Stimulated activated naive CD4-positive, alpha-beta T cell treated with Interleukin-2 at 50 U/mL for 16 hours (primary cell): ENCODE data around the gene IL26.

Source experiments
- DNase-seq: peaks from one replicate; lab custom pipeline; 2025; lab: John Stamatoyannopoulos, UW

The IL26 gene, protein sequence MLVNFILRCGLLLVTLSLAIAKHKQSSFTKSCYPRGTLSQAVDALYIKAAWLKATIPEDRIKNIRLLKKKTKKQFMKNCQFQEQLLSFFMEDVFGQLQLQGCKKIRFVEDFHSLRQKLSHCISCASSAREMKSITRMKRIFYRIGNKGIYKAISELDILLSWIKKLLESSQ

DNA sequence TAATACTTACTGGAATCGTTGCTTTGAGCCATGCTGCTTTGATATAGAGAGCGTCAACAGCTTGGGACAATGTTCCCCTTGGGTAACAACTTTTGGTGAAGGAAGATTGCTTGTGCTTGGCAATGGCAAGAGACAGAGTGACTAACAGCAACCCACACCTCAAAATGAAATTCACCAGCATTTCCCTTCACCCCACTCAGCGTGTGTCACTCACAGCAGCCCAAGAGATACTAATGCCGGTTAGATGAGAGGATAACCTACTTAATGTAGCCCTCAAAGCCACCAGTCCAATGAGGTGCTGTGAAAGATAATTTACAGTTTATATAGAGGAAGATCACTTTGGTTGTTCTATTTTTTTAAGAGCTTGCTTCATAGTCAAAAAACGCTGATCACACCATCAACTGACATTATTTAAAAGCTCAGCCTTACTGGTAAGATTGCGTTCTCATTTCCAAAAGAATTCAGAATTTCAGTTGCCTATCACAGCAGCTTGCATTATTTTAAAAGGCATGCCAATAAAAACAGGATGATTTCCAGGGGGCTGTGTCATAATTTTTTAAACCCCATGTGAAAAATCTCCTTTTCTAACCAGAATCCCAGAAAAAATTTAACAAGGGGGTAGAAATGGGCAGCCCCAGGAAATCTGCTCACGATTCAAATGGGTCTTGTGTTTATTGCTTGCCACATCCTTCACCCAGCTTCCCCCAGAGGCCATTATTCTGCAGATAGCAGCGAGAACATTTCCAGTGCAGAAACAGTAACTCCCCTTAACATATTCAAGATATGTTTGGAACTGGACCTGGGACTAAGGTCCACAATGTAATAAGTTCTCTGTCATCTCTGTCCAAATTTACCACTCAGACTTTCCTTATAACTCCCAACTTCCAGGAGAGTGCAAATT lies at the start of gene IL26:
Gene IL26 (minus strand): TSS at position 235 of the 901 bp plus-strand sequence. CDS start 54 bp downstream, at position 181.
- peak; percentile 34 for DNase-seq

DNA sequence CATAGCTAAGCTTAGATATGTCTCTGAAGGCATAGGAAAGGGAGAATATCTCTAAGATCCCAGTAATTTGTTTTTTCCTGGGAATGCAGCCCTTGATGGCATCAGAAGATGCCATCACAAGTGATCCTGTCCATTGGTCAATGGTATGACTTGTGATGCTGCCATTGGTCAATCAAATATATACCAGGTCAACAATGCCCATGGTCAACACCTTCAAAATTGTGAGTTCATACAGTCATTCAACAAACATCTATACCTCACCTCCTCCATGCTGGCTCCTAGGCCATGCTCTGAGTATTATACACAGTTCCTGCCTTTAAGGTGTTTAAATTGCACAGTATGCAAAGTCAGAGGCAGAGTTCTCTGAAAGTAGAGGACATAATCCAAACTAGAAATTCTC lies 47.1 kb upstream of the IL26 start:
- DNase-seq, result no peak

DNA sequence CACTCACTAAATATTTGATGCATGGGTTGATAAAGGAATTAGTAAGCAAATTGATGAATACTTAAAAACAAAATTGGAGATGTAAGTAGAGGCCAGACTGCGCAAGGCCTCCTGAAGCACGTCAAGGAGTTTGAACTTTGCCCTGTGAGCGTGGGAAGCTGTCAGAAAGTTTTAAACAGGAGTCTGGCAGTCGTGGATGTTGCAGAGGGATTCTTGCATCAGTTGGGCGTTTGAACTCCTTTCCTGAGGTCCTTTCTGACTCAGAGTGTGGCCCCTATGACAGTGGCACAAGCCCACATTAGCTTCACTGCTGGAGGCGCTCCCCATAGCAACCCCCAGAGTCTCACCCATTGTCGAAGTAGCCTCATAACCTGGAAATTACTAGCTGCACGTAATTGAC lies 45.7 kb upstream of the IL26 start:
- DNase-seq, result no peak

DNA sequence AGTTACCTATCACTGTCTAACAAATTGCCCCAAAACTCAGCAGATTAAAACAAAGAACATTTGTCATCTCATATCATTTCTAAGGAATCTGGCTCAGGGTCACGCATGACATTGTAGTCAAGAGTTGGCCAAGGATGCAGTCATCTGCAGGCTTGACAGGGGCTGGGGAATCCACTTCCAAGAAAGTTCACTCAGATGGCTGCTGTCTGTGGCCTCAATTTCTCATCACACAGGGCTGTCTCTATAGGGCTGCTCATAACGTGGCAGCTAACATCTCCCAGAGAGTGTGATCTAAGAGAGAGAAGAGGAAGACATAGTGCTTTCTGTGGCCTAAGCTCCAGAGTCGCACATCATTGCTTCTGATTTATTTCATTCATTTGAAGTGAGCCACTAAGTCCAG lies 44.7 kb upstream of the IL26 start:
- DNase-seq, result no peak

DNA sequence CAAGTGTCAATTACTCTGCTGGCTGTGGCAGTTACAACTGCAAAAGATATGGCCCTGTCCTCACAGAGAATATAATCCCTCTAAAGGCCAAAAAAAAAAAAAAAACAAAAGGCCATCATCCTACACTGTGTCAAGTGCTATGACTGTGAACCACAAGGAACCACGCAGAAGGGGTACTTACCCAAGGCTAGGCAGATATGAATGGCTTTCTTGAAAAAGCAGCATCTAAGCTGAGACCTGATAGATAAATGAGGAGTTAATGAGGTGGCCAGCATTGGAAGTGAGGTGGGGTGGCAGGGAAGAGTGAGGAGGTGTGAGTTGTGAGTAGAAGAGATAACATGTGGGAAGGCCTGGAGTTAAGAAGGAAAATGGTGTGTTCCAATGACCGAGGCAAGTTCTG lies 44.2 kb upstream of the IL26 start:
- no peak for DNase-seq

DNA sequence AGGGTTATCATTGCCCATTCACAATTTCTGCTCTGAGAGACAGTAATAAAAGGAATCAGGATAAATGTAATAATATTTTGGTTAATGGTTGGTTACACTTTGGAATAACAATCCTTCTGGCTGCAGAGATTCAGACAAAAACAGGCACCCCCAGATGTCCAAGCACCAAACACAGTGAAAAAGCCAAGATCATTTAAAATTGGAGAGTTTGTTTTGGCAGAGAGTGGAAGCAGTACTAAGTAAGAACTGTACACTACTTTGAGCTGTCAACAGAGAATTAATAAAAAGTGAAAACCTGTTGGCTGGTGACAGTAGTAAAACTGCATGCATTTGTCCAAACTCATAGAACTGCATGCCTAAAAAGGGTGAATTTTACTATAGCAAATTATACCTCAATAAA lies 43.4 kb upstream of the IL26 start:
- no peak for DNase-seq

DNA sequence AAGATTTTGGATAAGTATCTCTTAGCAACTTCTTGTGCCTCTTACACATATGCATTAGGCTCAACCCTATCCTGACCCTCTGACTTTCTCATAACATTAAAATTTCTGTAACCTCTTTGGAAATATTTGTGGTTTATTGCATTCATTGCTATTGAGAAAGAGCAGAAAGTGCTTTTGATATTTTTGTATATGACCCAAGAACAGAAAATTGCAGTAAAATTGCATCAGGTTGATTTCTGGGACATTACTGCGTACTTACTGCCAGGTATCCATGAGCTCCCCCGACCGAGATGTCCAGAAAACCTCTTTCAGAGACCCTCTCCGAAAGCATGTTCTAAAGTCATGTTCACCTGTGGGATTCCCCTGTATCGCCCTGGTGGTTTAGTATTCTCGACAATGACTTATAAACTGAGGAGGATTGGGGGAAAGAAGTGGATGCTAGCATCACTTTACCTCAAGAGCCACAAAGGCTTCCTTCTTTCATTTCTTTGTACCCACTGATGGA lies 42.3 kb upstream of the IL26 start:
- no peak for DNase-seq

DNA sequence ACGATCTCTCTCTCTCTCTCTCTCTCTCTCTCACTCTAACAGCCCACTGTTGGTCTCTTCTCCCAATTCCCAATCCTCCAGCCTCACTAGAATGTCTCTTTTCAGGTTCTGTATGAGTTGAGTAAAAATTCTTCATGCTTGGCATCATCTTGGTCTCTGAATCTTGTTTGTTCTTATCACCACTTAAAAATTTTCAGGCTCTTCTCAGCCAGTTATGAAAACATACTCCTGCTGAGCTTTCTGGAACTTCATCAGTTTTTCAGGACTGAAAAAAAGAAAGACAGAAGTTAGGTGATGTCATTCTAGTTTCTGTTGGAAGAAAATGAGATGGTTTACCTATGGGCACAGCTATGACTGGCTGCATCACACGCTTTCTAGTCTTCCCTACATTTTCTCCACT lies 39.2 kb upstream of the IL26 start:
- no peak for DNase-seq

DNA sequence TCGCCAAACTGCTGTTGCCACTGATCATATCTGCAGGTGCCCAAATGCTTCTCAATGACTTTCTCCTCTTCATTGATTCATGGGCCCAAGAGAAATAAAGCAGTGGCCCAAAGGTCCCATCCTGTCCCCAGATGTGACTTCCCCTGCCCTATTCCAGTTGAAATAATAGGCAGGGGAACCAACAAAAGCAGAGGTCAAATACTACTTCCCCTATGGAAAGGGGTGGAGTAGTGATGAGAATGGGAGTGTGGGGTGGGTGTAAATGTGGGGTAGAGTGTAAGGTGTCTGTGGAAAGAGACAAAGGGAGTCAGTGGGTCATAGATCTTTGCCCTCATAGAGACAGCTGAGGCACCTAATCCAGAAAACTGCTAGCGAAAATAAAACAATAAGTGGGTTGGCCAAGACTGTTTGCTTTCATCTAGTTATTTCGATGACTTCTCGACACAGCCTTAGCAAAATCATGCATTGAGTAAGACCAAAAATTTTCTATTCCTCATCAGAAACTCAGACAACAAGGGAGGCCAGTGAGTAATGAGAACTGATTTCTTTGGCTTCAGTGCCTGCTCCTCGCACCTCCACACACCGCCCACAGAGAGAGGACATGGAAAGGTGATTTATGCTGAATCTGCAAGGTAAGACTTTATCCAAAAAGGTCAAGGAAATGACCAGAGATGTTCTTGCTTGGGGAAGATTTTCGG lies 38.7 kb upstream of the IL26 start:
- DNase-seq, result no peak

DNA sequence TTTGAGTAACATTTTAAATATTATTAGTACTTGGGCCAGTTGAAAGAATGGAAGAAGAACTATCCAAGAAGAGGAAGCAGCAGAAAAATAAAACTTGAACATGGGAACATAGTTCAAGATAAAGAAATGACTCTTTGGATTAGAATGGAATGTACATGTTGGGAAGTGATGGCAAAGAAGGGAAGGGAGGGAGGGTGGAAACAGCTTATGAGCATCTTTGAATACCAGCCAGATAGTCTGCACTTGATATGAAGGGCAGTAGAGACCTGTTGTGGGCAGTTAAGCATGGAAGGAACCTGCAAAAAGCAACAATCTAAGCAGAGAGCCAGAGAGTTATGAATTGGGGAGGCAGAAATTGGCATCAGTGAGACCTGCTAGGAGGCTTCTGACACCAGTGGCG lies 37.8 kb upstream of the IL26 start:
- DNase-seq, result no peak

DNA sequence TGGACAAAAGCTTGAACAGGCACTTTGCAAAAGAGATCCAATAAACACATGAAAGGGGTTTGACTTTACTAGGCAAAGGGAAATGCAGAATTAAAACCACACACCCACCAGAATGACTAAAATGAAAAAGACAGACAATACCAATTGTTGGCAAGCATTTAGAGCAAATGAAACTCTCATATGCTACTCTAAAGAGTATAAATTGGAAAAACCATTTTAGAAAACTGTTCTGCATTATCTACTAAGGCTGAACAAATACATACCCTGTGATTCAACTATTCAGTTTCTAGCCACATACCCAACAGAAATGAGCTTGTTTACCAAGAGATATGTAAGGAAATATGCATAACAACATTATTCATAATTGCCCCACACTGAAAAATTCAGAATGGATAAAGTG lies 36.3 kb upstream of the IL26 start:
- no peak for DNase-seq

DNA sequence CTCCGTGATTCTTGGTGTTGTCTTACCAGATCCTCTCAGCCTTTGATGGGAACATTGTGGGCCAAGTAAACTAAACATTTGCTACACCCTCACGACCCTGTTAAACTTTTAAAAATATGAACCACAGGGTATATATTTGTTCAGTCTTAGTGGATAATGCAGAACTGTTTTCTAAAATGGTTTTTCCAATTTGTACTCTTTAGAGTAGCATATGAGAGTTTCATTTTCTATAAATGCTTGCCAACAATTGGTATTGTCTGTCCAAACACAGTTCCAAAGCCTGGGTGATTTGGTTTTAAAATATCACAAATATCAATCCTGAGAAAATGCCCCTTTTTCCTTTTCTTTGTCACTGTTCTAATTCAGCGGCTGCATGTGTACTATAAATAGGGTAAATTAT lies 34.5 kb upstream of the IL26 start:
- DNase-seq, result no peak

DNA sequence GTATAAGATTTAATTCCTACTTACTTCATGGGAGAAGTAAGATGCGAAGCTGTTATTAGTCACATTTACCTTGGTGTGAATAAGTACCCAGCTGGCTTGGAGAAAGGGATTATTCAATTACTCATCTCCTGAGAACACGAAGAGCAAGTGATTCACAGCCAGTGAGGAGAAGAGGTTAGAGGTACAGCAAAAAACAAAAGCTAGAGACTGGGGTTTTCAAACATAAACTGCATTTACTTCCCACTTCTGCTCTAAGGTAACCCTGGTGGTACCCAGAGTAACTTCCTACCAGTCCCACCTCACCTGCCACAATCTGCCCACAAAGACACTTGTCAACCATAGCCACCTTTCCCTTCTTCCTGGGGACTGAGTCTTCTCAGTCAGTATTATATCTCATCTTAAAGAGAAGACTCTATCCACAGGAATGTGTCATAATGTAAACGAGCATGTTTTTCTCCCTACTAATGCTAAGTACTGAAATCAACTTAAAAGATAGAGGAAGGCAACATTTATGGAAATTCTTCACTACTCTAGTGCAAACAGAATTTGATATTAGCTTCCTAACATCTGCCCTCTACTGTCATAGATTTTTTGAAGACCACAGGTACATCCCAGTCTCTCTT lies 33.8 kb upstream of the IL26 start:
- DNase-seq, result peak; percentile 10

DNA sequence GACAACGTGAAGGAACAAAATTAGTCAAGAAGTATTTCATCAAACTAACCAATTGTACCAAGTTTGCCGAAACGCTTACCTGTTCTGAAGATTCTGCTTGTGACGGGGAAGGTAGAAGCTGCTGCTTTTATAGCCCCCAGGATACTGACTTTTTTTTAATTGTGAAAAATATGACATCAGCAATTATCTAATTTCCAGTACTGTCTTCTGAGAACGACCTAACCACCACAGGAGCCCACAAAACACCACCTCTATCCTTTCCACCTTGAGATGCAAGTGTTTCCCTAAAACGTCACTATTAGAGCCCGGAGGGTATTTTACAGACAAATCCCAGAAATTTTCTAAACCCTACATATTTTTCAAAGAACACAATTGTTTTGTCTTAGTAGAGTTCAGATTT lies 27.9 kb upstream of the IL26 start, which contains the start of gene IL22:
Gene IL22 (minus strand): TSS at position 101 of the 400 bp plus-strand sequence. CDS start 156 bp downstream, outside the sequence.
- DNase-seq, result no peak

DNA sequence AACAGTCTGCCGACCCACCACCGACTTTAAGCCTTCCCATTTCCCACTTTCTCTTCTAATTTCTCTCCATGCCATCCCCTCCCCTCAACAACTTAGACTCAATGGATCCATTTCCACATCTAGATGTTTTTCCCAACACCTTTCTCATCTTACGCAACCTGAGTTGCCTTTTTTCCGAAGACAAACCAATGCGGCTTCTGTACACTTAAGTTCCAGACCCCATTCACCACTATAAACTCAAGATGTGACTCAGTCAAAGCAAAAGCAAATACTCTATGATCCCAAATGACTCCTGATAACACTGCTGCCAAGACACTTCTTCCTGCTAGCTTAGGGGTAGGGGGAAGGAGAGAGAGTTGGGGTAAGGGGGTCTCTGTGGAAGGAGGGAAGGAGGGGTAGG lies 26.5 kb upstream of the IL26 start:
- no peak for DNase-seq

DNA sequence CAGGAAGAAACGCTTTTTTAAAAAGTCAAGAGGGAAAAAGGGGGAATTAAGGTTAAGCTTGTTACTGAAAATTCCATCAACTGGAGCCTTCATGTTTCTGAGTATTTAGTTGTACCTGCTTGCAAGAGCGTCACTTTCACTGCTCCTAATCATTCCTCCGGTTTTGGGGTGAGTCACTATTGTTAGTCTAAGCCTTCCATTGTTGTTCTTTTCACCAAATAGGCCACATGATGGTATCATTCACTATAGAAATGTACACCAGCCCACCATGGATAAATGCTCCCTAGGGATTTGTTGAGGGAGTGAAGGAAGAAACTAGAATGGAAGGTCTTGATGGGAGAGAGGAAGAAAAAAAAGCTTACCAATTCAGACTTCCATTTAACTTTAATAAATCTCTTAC lies 24.8 kb upstream of the IL26 start:
- DNase-seq, result no peak

DNA sequence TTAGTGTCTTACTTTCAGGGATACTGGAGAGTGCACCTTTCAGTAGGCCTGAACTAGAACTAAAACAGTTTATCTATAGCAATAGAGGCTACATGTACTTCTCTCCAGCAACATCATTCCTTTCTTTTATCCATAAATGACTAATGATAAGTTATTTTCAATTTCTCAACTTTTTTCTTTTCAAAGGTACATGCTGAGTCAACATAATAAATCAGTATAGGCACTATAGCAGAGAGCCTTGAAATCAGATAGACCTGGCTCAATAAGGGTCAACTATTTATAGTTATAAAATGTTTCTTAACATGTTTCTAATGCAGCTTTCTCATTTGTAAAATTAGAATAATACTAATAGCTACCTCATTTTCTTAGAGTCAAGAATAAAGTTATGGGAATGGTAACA lies 22.2 kb upstream of the IL26 start:
- no peak for DNase-seq

DNA sequence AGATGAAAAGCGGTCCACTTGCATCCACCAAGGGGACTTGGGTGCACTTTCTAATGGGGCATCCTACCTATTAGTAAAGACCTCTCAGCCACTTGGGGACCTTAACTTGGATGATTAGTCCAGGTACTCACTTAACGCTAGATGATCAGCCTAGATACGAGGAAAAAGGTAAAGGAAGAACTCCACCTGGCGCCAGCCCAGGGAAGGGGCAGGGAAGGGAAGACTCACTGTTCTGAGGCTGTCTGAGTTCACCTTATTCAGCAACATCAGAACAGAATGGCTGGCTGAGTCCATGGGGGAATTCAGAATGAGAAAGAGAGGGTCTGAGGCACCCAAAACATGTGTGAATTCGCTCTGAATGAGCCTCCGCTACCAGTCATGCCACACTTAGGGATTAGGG lies 20.7 kb upstream of the IL26 start:
- DNase-seq, result no peak

DNA sequence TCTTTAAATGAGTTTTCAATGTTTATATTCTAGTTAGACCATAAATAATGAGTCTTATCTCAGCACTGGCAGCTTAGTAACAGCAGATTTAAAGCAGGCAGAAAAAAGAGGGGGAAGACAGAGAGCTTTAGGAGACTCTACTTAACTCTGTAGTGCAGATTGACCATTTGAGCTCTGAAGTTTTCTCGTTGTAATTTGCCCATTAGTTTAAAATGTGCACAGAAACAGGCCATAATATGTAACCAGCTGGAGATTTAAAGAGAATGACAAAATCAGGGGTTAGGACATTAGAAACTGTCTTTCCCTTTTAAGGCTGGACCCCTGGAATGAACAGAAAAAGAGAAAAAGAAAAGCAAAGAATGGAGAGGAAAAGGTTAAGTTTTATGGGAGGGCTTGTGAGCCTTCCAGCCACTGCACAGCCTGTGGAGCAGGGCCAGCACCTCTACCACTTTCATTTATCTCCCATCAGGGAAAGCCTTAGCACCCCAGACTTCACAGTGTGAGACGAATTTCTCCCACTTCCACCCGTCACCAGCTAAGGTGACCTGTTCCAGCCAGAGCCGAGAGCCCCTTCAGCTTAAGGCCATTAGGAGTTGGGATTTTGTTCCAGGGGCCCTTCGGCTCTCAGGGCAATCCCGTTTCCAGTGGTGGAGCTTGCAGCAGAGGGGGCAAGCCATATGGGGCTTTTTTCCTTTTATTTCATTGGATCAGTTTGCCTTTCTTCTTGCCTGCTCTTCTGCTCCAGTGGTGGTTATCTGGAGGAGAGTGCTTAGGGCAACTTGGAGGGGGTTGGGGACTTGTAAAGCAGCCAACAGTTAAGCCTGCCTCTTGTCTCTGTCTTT lies 19.8 kb upstream of the IL26 start:
- DNase-seq, result no peak

DNA sequence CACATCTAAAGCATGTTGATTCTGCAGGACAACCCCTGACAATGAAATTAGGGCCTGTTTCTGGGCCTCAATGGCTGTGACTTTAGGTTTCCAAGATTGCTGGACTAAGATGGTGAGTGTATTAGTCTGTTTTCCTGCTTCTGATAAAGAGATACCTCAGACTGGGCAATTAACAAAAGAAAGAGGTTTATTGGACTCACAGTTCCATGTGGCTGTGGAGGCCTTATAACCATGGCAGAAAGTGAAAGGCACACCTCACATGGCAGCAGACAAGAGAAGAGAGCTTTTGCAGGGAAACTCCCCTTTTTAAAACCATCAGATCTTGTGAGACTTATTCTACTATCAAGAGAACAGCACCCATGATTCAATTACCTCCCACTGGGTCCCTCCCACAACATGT lies 17.2 kb upstream of the IL26 start:
- DNase-seq, result no peak

DNA sequence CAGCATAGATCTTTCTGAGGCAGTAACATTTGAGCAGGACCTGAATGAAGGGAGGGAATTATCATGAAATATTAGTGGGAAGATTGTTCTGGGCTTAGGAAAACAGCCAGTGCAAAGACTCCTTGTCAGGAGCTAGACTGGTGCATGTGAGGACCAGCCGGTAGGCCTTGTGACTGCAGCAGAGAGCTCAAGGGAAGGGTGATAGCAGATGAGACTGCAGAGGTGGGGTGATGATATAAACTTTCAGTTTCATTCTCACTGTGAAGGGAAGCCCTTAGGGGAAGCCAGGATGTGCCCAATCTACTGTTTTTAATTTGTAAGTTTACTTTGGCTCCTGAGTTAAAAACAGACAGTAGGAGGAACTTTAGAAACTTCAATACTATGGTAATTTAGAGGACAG lies 15.4 kb upstream of the IL26 start:
- peak; percentile 44 for DNase-seq
